Gastroesophageal sphincter (tissue), 4 donors: ENCODE results near the gene KAT6B. TPM values are rescaled to one million over a fixed set of nuclear protein-coding genes. Genes with fewer than 3 reads are reported as not detected.

Experiments used
- ATAC-seq: fragments of 150-250 bp; one replicate; pipeline ENCODE4 v1.9.1; 2016; ENCODE audit warnings: mild to moderate bottlenecking, moderate library complexity
- H3K27ac ChIP-seq, 4 donors: fragments of 200-600 bp; sonication (generic) in 3 of 4; 1 replicate in 3 of 4; 2 replicates in 1 of 4; pipeline ENCODE4 v1.5.1; 2016 to 2019
- H3K27me3 ChIP-seq: fragments of 200-600 bp; sonication (generic); one replicate; pipeline ENCODE4 v1.5.1; 2019
- H3K36me3 ChIP-seq, 2 donors: fragments of 200-600 bp; sonication (generic); one replicate each; pipeline ENCODE4 v1.5.1; 2019; ENCODE audit warnings: control low read depth in 1 of 2
- H3K4me1 ChIP-seq, 3 donors: fragments of 200-600 bp; sonication (generic); 1 replicate in 2 of 3; 2 replicates in 1 of 3; pipeline ENCODE4 v1.5.1; 2016 to 2019; ENCODE audit warnings: control low read depth in 2 of 3
- H3K4me3 ChIP-seq, 2 donors: fragments of 200-600 bp; sonication (generic); one replicate each; pipeline ENCODE4 v1.5.1; 2019; ENCODE audit warnings: mild to moderate bottlenecking in 1 of 2, moderate library complexity in 1 of 2
- H3K9me3 ChIP-seq, 3 donors: fragments of 200-600 bp; sonication (generic); one replicate each; pipeline ENCODE4 v1.5.1; 2017 to 2019; ENCODE audit warnings: control low read depth in 2 of 3
- CTCF ChIP-seq, 4 experiments: fragments of 200-600 bp in 2 of 4; fragments of 450-650 bp in 2 of 4; sonication (generic) in 1 of 4; IDR thresholded peaks; one replicate each; pipeline ENCODE4 v1.5.1; 2017 to 2019; ENCODE audit warnings: antibody characterized with exemption in 4 of 4, mild to moderate bottlenecking in 2 of 4, moderate library complexity in 2 of 4
- EP300 ChIP-seq: sonication (generic); formaldehyde crosslinking; IDR thresholded peaks from one replicate; pipeline ENCODE4 v1.6.1; 2017; ENCODE audit warnings: antibody characterized with exemption, mild to moderate bottlenecking
- POLR2A ChIP-seq, 2 donors: fragments of 450-650 bp; IDR thresholded peaks; one replicate each; pipeline ENCODE4 v1.6.1; 2017; ENCODE audit warnings: antibody characterized with exemption in 2 of 2, mild to moderate bottlenecking in 2 of 2, moderate library complexity in 1 of 2
- POLR2AphosphoS5 ChIP-seq: sonication (generic); formaldehyde crosslinking; IDR thresholded peaks from one replicate; pipeline ENCODE4 v1.6.1; 2017; ENCODE audit warnings: antibody characterized with exemption
- WGBS, 2 donors: methylation state at CpG; one replicate each; pipeline ENCODE4 v1.1.5; 2018; ENCODE audit warnings: low coverage in 1 of 2; 5-methylcytosine and 5-hydroxymethylcytosine counted together
- total RNA-seq, 4 donors: library from RNA; depleted of rRNA; stranded (reverse); fragments of >200 nt; gene quantifications; one replicate each; pipeline ENCODE4 v1.1.0, GENCODE V29; 2016

KAT6B gene
- total RNA-seq, 4 donors from 2014 or later = 35.8 to 107 (median 82.9) TPM

- Histone ChIP-seq H3K9me3 (no peaks in the 10 kb centered on the region), H3K36me3 (no peaks in the 10 kb centered on the region), H3K27me3 (no peaks in the 10 kb centered on the region), H3K4me3 (no peak overlapping the region), H3K4me1 (peaks cover 4 to 69% (median 7%) of the 10 kb centered on the region in 3 donors), H3K27ac (peak overlapping the region in 3 of 4 donors; percentile 52 to 100 (median 100))
- 37 to 52% methylated on average over 4 of the region's 4 CpGs for WGBS, 2 donors
- no peak for ATAC-seq
- no peak for TF ChIP-seq CTCF (IDR thresholded peaks at IDR 0.05)
Measured at GRCh38 chr10:74828946-74829345, 2.5 kb downstream of the KAT6B start.

GRCh38 chr10:74831518-74832120, 5.2 kb downstream of the KAT6B start:
- H3K36me3 ChIP-seq = no peaks in the 10 kb centered on the region
- H3K4me3 ChIP-seq = no peak overlapping the region
- WGBS, 2 donors = 7 to 29% methylated on average over 1 of the region's 1 CpG
- no peaks in the 10 kb centered on the region for H3K27me3 ChIP-seq
- TF ChIP-seq POLR2A (IDR thresholded peaks at IDR 0.05) (no peak), EP300 (no peak), CTCF (IDR thresholded peaks at IDR 0.05) (no peak)
- no peaks in the 10 kb centered on the region for H3K9me3 ChIP-seq
- peaks cover 0 to 87% (median 8%) of the 10 kb centered on the region in 3 donors for H3K4me1 ChIP-seq
- no peak for ATAC-seq
- H3K27ac ChIP-seq = peak overlapping the region in 2 of 4 donors; percentile 26 to 41

- no peaks in the 10 kb centered on the region for H3K36me3 ChIP-seq
- H3K9me3 ChIP-seq = no peaks in the 10 kb centered on the region
- H3K4me3 ChIP-seq = no peak overlapping the region
- 91 to 97% methylated on average over 3 of the region's 3 CpGs for WGBS, 2 donors
- peak overlapping the region in 3 of 4 donors; percentile 31 to 68 (median 43) for H3K27ac ChIP-seq
- no peak for TF ChIP-seq POLR2AphosphoS5
- TF ChIP-seq POLR2A (IDR thresholded peaks at IDR 0.05) = no peak
- no peak for TF ChIP-seq EP300
- TF ChIP-seq CTCF (IDR thresholded peaks at IDR 0.05) = no peak
- H3K4me1 ChIP-seq = peaks cover 9 to 100% (median 9%) of the 10 kb centered on the region in 3 donors
- no peaks in the 10 kb centered on the region for H3K27me3 ChIP-seq
- no peak for ATAC-seq
Measured at GRCh38 chr10:74835963-74836362, 9.6 kb downstream of the KAT6B start.

- no peak overlapping the region for H3K4me3 ChIP-seq
- peaks cover 16 to 100% (median 17%) of the 10 kb centered on the region in 3 donors for H3K4me1 ChIP-seq
- H3K27me3 ChIP-seq = no peaks in the 10 kb centered on the region
- no peaks in the 10 kb centered on the region for H3K36me3 ChIP-seq
- peak; percentile 75 for ATAC-seq
- no peak for TF ChIP-seq POLR2AphosphoS5
- no peak for TF ChIP-seq CTCF (IDR thresholded peaks at IDR 0.05)
- no peak for TF ChIP-seq POLR2A (IDR thresholded peaks at IDR 0.05)
- TF ChIP-seq EP300 = no peak
- H3K9me3 ChIP-seq = no peaks in the 10 kb centered on the region
- WGBS, 2 donors = 22 to 38% methylated on average over 2 of the region's 2 CpGs
- peak overlapping the region in 2 of 4 donors; percentile 31 to 68 for H3K27ac ChIP-seq
Measured at GRCh38 chr10:74836877-74837276, 10.5 kb downstream of the KAT6B start.

GRCh38 chr10:74837743-74838142, 11.3 kb downstream of the KAT6B start:
- no peaks in the 10 kb centered on the region for H3K27me3 ChIP-seq
- TF ChIP-seq CTCF (IDR thresholded peaks at IDR 0.05) (no peak), POLR2AphosphoS5 (no peak), POLR2A (IDR thresholded peaks at IDR 0.05) (no peak), EP300 (no peak)
- H3K9me3 ChIP-seq = no peaks in the 10 kb centered on the region
- peaks cover 0 to 2% of the 10 kb centered on the region in 2 donors for H3K36me3 ChIP-seq
- WGBS, 2 donors = 60 to 61% methylated on average over 4 of the region's 4 CpGs
- no peak for ATAC-seq
- H3K27ac ChIP-seq = peak overlapping the region in 1 of 4 donors; percentile 68
- peaks cover 14 to 100% (median 16%) of the 10 kb centered on the region in 3 donors for H3K4me1 ChIP-seq
- H3K4me3 ChIP-seq = no peak overlapping the region
